ENCODE data around the gene FAIM2.

FAIM2 gene

DNA sequence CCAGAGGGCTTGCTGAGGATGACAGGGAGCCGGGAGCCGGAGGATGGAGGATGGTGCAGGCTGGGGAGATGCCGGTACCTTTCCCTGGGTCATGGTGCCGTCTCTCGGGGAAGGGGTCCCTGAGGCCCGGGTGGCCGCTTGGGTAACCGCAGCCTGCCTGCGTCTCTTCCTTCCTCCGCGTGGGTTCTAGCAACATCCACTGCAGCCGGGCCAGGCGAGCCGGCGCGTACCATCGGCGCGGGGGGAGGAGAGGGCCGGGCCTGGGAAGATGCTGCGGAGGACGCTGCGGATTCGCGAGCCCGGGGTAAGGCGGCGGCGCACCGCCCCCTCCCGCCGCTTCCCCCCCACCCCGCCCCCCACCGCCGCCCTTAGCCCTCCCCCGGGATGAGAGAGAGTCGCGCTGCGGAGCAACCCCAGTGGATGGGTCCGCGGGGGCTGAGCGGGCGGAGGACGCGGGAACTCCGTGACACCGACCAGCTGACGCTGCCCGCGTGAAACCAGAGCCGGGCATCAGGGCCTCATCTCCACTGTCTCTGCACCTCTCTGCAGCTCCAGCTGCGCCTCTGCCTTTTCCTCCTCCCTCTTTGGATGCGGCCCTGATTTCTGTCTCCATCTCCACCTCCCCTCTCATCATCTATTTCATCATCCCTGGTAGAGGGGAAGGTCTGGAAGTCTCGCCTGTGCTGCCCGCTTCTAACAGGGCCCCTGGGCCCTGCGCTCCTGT is at the start of gene FAIM2:
Gene FAIM2 (minus strand): TSS at position 201 of the 724 bp plus-strand sequence. CDS start 108 bp downstream, at position 93.
- DNase-seq, result peak; percentile 20

DNA sequence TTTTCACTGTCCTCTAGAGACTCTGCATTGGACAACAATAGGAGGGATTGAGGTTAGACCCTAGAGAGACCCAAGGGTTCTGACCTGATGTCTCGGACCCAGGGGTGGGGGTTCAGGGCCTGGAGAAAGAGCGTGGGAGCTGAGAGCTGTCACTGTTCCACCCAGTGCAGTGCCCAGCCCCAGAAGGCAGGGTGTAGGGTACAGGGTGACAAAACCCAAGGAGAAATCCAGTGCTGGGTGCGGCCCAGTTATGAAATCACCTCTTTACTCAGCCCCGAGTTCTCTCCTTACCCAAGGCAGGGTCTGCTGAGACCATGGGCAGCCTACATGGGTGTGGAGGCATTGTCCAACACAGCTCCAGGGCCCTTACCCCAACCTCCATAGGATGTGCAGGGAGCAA is 49.5 kb upstream of the FAIM2 start:
- DNase-seq, result no peak

DNA sequence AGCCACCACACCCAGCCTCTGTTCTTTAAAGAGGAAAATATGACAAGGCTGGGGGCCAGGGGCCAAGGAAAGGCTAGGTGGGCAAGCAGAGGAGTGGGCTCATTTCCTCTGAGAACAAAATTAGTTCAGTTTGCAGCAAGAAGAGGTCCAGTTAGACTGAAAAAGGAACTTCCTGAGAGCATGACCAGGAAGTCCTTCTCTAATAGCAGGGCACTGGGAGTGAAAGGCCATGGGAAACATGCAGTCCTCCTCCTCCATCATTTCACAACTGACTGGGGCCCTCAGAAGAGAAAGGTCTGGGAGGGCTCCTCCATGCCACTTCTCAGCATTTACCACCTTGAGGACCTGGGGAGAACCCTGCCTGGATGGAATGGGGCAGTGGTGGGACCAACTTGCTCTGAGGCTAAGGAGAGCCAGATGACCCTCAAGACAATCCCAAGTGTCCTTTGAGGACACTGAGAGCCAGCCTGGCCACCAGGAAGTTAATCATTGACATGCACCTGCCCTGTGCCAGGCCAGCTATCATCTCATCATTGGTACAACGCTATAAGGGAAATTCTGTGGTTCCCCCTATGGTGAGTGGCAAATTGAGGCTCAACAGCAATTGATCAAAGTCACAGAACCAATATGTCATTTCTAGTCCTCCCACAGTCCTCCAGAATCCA is 48.8 kb upstream of the FAIM2 start:
- DNase-seq, result no peak

DNA sequence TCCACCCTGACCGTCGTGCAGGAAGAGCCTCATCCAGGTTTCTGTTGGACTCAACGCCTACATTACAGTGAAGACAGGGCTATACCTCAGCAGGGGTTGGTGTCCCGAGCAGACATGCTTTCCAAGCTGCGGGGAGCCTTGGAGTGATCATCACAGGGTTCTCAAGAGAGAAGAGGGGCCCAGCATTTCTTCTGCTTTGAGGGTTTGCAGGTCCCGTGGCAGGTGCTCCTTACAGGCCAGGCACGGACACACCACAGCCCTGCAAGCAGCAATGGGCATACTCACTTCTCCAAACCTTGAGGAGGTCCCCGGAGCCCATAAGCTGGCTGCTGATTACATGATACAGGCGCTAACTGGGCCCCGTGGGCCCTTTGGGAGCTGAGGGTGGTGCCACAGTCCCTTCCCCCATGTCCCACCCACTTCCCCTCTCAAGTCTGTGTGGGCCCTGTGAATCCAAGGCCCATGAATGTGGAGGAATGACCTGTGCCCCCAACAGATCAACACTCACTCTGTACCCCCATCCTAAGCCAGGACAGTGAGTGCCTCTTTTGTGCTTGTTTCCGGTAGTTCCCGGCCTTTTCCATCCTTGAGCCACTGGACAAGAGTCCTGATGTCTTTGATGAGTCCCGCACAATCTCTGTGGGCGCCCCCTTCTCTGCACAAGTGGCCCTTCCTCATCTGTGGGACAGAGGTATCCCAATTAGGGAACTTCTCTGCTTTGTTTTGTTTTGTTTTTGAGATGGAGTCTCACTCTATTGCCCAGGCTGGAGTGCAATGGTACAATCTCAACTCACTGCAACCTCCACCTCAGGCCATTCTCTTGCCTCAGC is 47.9 kb upstream of the FAIM2 start:
- DNase-seq, result no peak

DNA sequence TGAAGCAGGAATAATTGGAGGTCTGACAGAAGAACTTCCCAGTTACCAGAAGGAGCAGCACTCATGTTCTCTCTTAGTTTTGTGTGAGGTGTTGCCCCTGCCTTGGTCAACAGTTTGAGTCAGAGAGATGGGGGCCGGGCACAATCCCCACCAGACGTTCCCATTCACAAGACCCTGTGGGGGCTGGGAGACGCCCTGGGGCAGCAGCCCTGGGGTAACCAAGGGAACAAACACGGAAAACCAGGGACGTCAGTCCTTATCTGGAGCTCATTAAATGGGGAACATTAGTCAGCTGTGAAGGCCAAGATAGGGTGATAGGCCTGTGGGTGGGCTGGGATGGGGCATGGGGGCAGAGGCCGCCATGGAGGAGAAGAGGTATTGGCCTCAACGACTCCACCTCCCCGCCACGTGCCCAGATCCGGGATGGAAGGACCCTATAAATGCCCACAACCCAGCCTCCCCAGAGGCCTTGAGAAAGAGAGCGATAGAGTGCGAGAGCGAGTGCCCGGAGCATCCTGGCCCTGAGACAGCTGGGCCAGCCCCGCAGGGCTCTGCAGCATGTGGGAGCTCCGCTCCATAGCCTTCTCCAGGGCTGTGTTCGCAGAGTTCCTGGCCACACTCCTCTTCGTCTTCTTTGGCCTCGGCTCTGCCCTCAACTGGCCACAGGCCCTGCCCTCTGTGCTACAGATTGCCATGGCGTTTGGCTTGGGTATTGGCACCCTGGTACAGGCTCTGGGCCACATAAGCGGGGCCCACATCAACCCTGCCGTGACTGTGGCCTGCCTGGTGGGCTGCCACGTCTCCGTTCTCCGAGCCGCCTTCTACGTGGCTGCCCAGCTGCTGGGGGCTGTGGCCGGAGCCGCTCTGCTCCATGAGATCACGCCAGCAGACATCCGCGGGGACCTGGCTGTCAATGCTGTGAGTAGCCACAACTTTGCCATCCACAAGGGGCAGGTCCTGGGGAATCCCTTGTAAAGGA is 46.9 kb upstream of the FAIM2 start, which contains the start of gene AQP2:
Gene AQP2 (plus strand): TSS at position 465 of the 979 bp plus-strand sequence. CDS start 94 bp downstream, at position 559.
- no peak for DNase-seq

DNA sequence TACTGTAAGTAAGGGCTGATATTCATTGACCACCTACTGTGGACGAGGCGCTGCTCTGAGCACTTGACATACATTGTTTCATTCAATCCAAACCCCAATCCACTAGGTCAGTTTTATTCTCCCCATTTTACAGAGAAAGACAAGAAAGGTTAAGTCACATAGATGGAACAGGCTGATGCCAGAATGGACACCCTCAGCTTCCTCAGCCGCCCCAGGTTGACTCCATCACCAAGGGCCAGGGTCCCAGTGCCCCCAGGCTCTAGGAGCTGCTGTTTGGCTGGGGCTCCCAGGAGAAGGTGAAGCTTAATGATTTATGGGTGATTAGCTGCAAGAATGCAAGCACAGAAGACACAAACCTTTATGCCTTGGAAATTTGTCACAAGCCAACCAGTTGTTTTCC is 46.2 kb upstream of the FAIM2 start:
- no peak for DNase-seq

DNA sequence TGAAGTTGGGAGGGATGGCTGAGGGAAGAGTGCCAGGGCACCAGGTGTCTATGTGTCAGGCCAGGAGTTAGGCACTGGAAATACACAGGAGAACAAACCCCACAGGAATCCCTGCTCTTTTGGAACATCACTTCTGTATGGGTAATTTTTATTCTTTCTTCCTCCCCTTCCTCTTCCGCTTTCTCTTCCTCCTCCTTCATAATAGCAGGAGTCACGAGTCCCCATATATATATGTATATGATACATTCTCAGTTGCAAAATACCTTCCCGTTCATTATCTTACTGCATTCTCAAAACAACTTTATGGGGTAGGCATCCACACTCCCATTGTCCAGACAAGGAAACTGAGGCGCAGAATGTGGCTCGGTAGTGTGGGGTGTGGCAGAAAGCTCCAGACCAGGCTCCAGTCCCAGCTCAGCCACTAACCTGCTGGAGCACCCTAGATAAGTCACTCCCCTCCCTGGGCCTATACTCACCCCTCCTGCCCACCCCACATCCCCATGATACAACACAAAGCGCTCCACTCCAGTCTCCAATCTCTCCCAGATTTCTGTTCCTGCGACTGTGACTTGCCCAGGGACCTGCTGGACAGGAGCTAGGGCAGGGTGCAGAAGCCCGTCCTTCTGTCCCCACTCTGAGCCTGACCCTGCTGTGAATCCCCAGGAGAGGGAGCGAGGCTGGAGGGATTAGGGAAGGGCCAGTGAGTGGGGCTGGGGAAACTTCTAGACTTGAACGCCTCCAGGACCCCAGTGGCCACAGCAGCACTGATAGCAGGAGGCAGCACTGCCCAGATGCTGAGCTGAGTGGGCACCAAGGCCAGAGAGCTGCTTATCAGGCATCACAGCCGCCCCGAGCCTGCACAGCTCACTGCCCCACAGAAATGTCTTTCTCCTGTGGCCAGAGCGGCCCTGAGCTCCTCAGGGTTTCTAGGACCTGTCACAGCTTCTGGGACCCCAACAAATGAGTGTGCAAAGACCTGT is 45.5 kb upstream of the FAIM2 start:
- DNase-seq, result no peak

DNA sequence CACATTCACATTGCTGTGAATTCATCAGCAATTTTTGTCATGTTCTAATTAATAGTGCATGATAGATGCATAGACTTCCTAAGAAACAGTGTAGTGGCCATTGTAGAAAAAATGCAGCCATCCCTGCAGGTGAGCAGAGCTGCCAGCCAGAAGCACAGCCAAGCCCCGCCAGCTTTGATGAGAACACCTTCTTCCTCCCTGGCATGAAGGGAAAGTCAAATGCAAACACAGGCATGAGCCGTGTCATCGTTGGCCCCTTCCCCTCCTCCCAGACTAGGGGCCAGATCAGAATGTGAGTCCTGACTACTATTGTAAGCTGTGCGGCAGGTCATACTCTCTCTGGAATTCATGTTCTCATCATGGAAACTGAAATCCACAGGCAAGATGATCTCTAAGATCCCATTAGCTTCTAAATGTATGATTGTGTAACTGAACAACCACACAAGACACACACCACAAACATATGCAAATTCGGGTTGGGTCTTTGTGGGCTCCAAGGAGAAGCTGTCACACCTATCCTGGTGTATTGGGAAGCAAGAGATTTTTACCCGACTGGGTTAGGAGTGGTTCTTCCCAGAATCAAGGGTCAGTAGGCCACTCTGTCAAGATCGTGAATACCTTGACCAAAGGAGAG is 44.0 kb upstream of the FAIM2 start:
- DNase-seq, result no peak

DNA sequence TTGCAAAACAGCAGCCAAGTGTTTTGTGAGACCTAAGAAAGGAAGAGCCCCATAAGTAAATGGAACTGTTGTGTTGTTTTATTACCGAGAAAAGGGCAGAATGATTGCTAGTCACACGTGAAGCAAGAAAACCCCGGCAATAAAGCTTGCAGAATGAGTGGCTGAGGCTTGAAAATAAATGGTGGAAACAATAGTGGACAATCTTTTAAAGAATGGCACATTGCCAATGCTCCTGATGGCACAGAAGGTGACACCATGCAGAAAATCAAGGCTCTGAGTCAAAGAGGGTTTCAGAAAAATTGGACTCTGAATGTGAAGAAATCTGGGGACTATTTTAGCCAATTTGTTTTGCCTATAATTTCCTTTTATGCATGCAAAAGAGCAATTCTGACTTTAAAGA is 42.8 kb upstream of the FAIM2 start:
- DNase-seq, result no peak

DNA sequence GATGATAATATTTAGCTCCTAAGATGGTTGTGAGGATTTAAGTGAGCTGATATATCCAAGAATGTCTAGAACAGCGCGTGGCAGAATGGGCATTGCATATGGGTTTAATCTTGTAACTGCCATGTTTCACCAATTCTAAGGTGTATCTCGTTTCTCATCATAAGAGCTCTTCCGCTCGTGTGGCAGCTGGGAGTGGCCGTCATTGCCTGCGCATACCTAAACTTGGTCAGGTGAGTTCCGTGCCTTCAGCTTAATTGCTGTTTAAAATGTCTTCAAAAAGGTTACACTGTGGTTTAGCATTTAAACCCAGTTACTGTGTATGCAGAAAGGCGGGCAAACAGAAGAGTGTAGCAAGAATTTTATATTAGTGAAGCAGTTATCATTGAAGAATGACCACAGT is 42.4 kb upstream of the FAIM2 start:
- peak; percentile 8 for DNase-seq

DNA sequence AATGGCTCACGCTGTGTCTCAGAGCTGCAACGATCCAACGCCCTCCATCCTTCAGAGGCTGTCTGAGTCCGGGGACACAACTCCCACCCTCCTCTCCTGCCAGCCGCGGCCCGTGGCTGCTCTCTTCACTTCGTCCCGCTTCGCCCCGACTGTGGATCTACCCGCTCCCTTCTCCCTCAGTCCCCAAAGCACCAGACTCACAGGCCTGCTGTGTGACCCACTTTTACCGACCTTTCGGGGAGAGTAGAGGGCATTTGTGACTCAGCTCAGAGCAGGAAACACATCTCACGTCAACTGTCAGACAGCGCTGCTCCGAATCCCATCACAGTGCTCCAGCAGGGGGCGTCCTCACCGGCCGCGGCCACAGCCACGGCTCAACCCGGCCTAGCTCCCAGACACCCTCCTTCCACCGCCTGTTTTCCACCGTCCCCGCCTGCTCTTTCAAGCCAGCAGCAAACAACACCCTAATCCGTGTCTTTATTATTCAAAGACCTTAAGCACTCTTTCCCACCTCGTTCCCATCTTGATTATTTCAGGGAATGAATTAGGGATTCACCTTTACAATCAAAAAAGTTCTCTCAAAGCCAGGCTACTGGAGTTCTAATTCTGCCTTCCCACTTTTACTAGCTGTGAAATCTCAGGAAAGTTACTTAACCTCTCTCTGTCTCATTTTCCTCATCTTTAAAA is 41.8 kb upstream of the FAIM2 start:
- DNase-seq, result peak; percentile 80

DNA sequence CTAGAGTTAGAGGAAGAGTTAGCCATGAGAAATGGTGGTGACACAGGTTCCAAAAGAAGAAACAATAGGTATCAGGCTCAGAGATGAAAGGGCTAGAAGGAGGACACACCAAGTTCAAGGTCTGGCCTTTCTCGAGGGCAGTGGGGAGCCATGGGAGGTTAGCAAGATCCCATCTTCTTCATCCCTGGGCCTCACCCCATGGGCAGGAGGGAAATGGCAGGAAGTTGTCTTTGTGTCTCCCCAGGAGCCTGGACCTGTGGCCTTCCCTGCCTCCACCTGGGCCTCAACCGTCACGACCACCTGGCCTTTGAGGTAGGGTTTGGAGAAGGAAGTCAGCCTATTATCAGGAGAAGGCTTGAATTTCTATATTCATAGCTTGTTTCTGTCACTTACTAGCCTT is 41.0 kb upstream of the FAIM2 start:
- DNase-seq, result no peak

DNA sequence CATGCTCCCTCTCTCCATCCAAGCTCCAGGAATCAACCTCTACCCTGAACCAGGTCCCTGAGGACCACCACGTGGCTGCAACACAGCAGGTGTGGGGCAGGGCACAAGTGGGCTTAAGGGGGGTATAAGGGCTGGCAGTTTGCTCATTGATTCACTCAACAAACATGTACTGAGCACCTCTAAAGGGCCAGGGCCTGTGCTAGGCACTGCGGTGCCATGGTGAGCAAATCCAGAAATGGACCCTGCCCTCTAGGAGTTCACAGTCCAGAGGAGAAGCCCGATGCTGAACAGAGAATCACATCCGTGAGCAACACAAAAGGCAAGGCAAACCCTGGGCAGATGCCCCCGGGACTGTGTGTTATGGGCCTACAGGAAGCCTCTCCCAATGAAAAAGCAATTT is 40.3 kb upstream of the FAIM2 start:
- no peak for DNase-seq

DNA sequence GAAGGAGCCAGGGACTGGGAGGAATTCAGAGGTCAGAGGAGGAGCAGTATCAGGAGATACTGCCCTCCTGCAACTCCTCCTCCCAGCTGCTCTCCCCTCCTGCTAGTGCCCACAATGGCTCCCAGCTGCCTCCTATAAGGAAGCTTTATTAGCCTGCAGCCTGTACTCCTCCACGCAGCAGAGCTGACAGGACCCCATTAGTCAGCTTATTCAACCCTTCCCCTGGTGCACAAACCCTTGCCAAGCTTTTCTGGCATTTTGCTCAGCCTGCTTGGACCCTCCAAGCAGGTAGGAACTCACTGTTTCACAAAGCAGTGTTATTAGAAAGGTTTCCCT is 39.9 kb upstream of the FAIM2 start:
- DNase-seq, result no peak

DNA sequence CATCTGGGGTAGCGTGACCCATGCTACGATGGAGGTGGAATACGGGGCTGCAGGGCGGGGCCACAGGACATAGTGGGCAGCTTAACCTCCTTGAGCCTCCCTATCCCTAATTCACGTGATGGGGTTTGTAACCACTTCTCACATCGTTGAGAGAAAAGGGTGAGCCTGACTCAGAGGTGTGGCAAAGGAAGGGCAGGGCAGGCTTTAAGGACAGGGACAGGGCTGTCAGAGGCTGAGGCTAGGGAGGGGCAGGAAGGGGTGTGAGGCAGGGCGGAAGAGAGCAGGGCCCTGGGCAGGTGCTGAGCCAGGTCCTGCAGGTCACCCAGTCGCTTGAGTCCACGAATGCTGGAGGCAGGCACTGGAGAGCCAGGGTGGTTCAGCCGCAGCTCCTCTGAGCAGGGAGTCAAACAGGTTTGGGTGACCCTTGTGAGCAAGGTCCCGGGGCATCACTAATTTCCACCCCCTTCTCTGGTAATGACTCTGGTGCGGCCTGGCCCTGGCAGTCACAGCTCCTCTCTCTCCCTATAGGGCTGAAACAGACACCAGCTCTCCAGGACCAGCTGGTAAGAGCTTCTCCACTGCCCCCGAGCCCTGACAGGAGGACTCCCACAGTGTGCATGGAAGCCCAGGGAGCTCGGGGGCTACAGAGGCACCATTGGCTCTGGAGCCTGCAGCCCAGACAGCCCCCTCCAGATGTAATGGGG is 39.4 kb upstream of the FAIM2 start:
- DNase-seq, result peak; percentile 1

DNA sequence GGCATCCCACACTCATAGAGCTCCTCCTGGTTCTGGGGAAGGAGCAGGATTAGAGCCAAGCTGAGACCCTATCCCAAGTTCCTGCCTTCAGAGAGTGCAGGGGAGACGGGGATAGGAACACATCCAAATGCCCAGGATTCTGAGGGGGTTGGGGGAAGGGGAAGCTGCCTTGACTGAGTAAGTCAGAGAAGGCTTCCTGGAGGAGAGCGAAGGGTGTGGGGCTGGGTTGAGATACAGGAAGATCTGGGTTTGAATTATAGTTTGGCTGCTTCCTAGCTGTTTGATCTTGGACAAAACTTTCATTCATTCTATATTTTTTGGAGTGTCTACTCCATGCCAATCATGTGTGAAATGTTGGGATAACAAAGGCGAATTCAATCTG is 38.8 kb upstream of the FAIM2 start:
- no peak for DNase-seq

DNA sequence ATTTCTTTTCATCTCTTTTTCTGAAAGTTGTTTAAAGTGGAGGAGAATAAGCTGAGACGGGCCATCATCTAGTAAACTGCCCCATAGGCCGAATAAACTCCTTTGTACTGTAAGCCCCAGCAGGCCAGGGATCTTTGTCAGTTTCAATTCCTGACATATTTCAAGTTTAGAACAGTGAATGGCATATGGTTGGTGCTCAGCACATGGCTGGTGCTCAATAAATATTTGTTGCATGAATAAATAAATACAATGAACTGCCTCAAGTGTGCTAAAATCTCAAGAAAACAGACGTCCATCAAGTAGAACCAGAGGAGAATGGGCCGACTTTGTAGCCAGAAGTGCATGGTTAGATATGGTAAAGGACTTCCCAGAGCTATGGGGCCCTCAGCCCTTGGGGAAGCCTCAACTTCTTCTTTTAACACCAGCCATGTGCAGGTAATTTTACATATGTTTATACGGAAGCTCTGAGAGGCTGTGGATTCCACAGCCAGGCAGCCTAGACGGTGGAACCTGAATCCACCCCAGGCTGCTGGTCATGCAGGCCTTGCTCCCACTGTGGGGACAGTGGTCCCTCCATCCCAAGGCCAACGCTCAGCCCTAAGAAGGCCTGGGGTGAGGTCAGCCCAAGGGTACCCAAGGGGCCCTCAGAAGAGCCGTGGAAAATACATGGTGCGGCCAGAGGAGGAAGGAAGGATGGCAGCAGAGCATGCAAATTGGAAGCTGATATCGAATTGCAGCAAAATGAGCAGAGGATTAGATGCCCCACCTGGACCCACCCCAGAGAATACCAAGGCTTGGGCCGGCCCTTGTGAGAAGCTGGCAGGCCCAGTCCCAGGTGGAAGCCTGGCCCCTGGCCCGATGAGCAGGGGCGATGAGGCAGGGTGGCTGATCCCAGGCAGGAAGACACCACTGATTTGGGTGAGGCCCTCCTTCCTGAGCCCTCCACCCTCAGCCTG is 38.1 kb upstream of the FAIM2 start:
- no peak for DNase-seq

DNA sequence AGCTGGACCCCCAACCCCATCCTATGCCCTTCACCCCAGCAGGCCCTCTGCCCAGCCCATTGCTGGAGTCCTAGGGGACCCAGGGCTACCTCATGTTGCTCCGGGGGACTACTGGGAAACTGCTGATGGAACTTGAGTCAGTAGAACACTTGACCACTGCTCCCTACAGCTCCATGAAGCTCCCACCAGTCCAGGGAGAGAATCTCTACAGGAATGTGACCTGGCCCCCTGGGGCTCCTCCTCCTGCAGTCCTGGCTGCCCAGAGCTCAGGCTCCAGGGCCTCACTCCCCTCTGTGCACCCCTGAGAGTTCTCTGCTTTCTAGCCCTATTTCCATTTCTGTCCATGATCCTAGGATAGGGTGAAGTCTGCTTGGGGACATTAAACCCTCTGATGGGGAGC is 36.0 kb upstream of the FAIM2 start:
- DNase-seq, result no peak

Data from CD4-positive, alpha-beta T cell treated with Interleukin-4 for 4 hours (primary cell).